ENCODE measurements around the gene CDC45. TPM values are rescaled to one million over a fixed set of nuclear protein-coding genes. Genes with fewer than 3 reads are reported as not detected.

The CDC45 gene
- polyA plus RNA-seq, 1 donor (not counting 4 experiments of a cell fraction or from before 2014, with no cell fraction given): 22.7 TPM

DNA sequence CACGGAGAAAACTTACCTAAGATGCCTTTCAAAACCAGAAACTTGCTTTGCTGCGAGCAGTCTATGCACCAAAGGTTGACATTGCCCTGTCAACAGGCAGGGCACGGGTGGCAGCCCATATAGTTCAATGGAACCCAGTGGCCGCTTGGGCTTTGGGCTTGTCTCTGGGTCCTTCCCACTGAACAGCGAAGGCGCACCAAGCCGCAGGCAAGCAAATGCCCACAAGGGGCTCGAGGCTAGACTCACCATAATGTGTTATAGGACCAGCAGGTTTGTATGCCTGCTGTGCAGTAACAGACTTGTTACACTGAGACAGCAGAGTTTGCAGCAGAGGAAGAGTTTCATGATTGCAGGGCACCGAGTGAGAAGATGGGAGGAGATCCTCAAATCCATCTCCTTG, 24.1 kb downstream of the CDC45 start:
- H4K20me1 ChIP-seq (ENCODE audit: control insufficient read depth, extremely low read depth, insufficient read depth, low read length): no peaks in the 10 kb centered on the region
- H3K36me3 ChIP-seq (ENCODE audit: control insufficient read depth in 2 of 2, extremely low read depth in 1 of 2, insufficient read depth in 2 of 2, low read length in 2 of 2): peaks cover 0 to 3% of the 10 kb centered on the region in 2 experiments
- no peaks in the 10 kb centered on the region for H3K4me1 ChIP-seq (ENCODE audit: control insufficient read depth, extremely low read depth, insufficient read depth, low read length)
- H3K9me3 ChIP-seq (ENCODE audit: control insufficient read depth, low read depth, low read length): no peaks in the 10 kb centered on the region
- FAIRE-seq (no peak), DNase-seq (ENCODE audit: low read depth, low spot score) (no peak)
- dilution Hi-C loops (cut with MboI; ENCODE audit: extremely low pct_ligation_motif_present, low sequenced_read_pairs): no loop called here
- H3K4me3 ChIP-seq (ENCODE audit: control insufficient read depth in 2 of 3, extremely low read depth in 1 of 3, insufficient read depth in 2 of 3, low read depth in 1 of 3, low read length in 3 of 3): no peak overlapping the region
- H3K4me2 ChIP-seq (ENCODE audit: control insufficient read depth, extremely low read depth, insufficient read depth, low read depth, low read length): no peak overlapping the region
- no peaks in the 10 kb centered on the region for H3K27me3 ChIP-seq (ENCODE audit: control insufficient read depth, extremely low read depth, insufficient read depth, low read length)
- H3K79me2 ChIP-seq (ENCODE audit: control insufficient read depth, insufficient read depth, low read length): no peaks in the 10 kb centered on the region
- H2AFZ ChIP-seq (ENCODE audit: control insufficient read depth, low read length): no peak overlapping the region
- H3K9me1 ChIP-seq (ENCODE audit: control insufficient read depth, extremely low read depth, insufficient read depth, low read length): no peaks in the 10 kb centered on the region
- TF ChIP-seq, protein P1, sequence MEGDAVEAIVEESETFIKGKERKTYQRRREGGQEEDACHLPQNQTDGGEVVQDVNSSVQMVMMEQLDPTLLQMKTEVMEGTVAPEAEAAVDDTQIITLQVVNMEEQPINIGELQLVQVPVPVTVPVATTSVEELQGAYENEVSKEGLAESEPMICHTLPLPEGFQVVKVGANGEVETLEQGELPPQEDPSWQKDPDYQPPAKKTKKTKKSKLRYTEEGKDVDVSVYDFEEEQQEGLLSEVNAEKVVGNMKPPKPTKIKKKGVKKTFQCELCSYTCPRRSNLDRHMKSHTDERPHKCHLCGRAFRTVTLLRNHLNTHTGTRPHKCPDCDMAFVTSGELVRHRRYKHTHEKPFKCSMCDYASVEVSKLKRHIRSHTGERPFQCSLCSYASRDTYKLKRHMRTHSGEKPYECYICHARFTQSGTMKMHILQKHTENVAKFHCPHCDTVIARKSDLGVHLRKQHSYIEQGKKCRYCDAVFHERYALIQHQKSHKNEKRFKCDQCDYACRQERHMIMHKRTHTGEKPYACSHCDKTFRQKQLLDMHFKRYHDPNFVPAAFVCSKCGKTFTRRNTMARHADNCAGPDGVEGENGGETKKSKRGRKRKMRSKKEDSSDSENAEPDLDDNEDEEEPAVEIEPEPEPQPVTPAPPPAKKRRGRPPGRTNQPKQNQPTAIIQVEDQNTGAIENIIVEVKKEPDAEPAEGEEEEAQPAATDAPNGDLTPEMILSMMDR (optimal IDR thresholded peaks at IDR 0.05 in 1 of 3, IDR thresholded peaks at IDR 0.05 in 1 of 3, conservative IDR thresholded peaks at IDR 0.05 in 1 of 3; ENCODE audit: extremely low read depth in 1 of 3, insufficient read depth in 2 of 3, low read length in 3 of 3): no peak
- TF ChIP-seq EZH2 (IDR thresholded peaks at IDR 0.05; ENCODE audit: low read length): no peak
- no peak overlapping the region for H3K9ac ChIP-seq (ENCODE audit: control insufficient read depth, extremely low read depth, insufficient read depth, low read length)
- no peak overlapping the region for H3K27ac ChIP-seq (ENCODE audit: control insufficient read depth, insufficient read depth, low read length)

DNA sequence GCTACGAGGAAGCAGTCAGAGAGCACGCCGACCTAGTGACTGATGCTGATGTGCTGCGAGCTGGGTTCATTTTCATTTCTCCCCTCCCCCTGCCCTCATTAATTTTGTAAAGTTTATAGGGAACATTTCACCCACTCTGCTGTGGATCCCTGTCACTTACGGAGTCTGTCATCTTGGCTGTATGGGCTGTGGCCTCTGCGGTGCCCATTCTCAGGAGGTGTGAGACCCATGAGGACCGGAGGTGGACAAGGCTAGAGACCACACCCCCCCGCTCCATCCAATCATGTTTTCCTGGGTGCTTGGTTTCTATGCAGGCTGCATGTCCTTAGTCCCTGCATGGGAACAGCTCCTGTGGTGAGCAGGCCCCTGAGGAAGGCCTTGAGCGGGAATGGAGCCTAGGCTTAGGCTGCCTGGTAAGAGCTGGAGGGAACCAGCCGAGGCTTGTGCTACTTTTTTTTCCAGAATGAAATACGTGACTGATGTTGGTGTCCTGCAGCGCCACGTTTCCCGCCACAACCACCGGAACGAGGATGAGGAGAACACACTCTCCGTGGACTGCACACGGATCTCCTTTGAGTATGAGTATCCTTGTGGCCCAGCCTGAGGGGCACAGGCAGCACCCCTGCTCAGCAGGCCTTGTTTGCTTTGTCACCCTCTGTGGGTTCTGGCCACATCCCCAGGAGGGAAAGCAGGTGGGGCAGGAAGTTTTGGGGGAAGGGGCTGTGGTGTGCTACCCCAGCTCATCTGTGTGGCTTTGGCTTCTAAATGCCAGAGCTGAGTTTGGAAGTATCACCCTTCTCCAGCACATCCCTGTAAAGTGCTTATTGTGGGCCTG, 25.4 kb downstream of the CDC45 start:
- H2AFZ ChIP-seq (ENCODE audit: control insufficient read depth, low read length): no peak overlapping the region
- dilution Hi-C loops (cut with MboI; ENCODE audit: extremely low pct_ligation_motif_present, low sequenced_read_pairs): no loop called here
- FAIRE-seq: no peak

More for the DNA sequence above, 25.4 kb downstream of the CDC45 start:
- Histone ChIP-seq H3K79me2 (ENCODE audit: control insufficient read depth, insufficient read depth, low read length) (no peaks in the 10 kb centered on the region), H3K9ac (ENCODE audit: control insufficient read depth, extremely low read depth, insufficient read depth, low read length) (no peak overlapping the region), H3K4me3 (ENCODE audit: control insufficient read depth in 2 of 3, extremely low read depth in 1 of 3, insufficient read depth in 2 of 3, low read depth in 1 of 3, low read length in 3 of 3) (no peak overlapping the region), H3K36me3 (ENCODE audit: control insufficient read depth in 2 of 2, extremely low read depth in 1 of 2, insufficient read depth in 2 of 2, low read length in 2 of 2) (peaks cover 0 to 3% of the 10 kb centered on the region in 2 experiments), H4K20me1 (ENCODE audit: control insufficient read depth, extremely low read depth, insufficient read depth, low read length) (no peaks in the 10 kb centered on the region), H3K4me1 (ENCODE audit: control insufficient read depth, extremely low read depth, insufficient read depth, low read length) (no peaks in the 10 kb centered on the region), H3K9me1 (ENCODE audit: control insufficient read depth, extremely low read depth, insufficient read depth, low read length) (no peaks in the 10 kb centered on the region), H3K9me3 (ENCODE audit: control insufficient read depth, low read depth, low read length) (no peaks in the 10 kb centered on the region), H3K27me3 (ENCODE audit: control insufficient read depth, extremely low read depth, insufficient read depth, low read length) (no peaks in the 10 kb centered on the region), H3K27ac (ENCODE audit: control insufficient read depth, insufficient read depth, low read length) (no peak overlapping the region), H3K4me2 (ENCODE audit: control insufficient read depth, extremely low read depth, insufficient read depth, low read depth, low read length) (no peak overlapping the region)
- no peak for TF ChIP-seq EZH2 (IDR thresholded peaks at IDR 0.05; ENCODE audit: low read length)
- TF ChIP-seq, protein P1 (optimal IDR thresholded peaks at IDR 0.05 in 1 of 3, IDR thresholded peaks at IDR 0.05 in 1 of 3, conservative IDR thresholded peaks at IDR 0.05 in 1 of 3; ENCODE audit: extremely low read depth in 1 of 3, insufficient read depth in 2 of 3, low read length in 3 of 3): no peak
- DNase-seq (ENCODE audit: low read depth, low spot score): no peak
